GM19438 (cell line): ENCODE measurements around the gene TRAM2.

Source experiments
- ATAC-seq: cut with Tn5 transposase; IDR thresholded peaks from one replicate; pipeline ENCODE4 v1.9.1; 2021; ENCODE audit warnings: low read depth; ENCODE audit not compliant: unreplicated experiment

The TRAM2 gene

GRCh38 chr6:52571099-52571755, 5.6 kb downstream of the TRAM2 start:
- ATAC-seq: no peak

GRCh38 chr6:52570291-52570700, 6.6 kb downstream of the TRAM2 start:
- no peak for ATAC-seq

- ATAC-seq: no peak
Measured at GRCh38 chr6:52568320-52568719, 8.5 kb downstream of the TRAM2 start.

- ATAC-seq: no peak
Measured at GRCh38 chr6:52566853-52567279, 10.0 kb downstream of the TRAM2 start.

GRCh38 chr6:52566201-52566600, 10.7 kb downstream of the TRAM2 start:
- ATAC-seq: peak; percentile 82

GRCh38 chr6:52564856-52565255, 12.0 kb downstream of the TRAM2 start:
- ATAC-seq: no peak

GRCh38 chr6:52562911-52563310, 13.9 kb downstream of the TRAM2 start:
- ATAC-seq: no peak

GRCh38 chr6:52560462-52560861, 16.4 kb downstream of the TRAM2 start:
- ATAC-seq: no peak

GRCh38 chr6:52558266-52559000, 18.4 kb downstream of the TRAM2 start:
- no peak for ATAC-seq

GRCh38 chr6:52557389-52558265, 19.2 kb downstream of the TRAM2 start:
- ATAC-seq: no peak

- no peak for ATAC-seq
Measured at GRCh38 chr6:52555518-52556233, 21.2 kb downstream of the TRAM2 start.

- ATAC-seq: no peak
Measured at GRCh38 chr6:52554684-52555280, 22.1 kb downstream of the TRAM2 start.

GRCh38 chr6:52553719-52554118, 23.1 kb downstream of the TRAM2 start:
- no peak for ATAC-seq

- no peak for ATAC-seq
Measured at GRCh38 chr6:52553158-52553557, 23.7 kb downstream of the TRAM2 start.

GRCh38 chr6:52552278-52552643, 24.6 kb downstream of the TRAM2 start:
- peak; percentile 95 for ATAC-seq

GRCh38 chr6:52551483-52552277, 25.2 kb downstream of the TRAM2 start:
- ATAC-seq: no peak

GRCh38 chr6:52550870-52551269, 26.0 kb downstream of the TRAM2 start:
- ATAC-seq: no peak

GRCh38 chr6:52550014-52550575, 26.8 kb downstream of the TRAM2 start:
- ATAC-seq: no peak

- no peak for ATAC-seq
Measured at GRCh38 chr6:52549428-52549827, 27.4 kb downstream of the TRAM2 start.
